ENCODE data around the gene TXNL4A. TPM values are rescaled to one million over a fixed set of nuclear protein-coding genes. Genes with fewer than 3 reads are reported as not detected.

The TXNL4A gene
- total and polyA plus RNA-seq, 2 donors (not counting 1 experiment from before 2014, with no cell fraction given), result 38.9 to 67.8 TPM

- TF ChIP-seq CTCF (IDR thresholded peaks at IDR 0.05), result no peak
- TF ChIP-seq EZH2 (IDR thresholded peaks at IDR 0.05; ENCODE audit: borderline replicate concordance, insufficient read depth, low read depth, low read length, poor library complexity, severe bottlenecking), result no peak
- Mint-ChIP-seq H3K27ac (no peak overlapping the region), H3K9me3 (ENCODE audit: insufficient read depth) (peaks cover 8% of the 10 kb centered on the region), H3K4me3 (no peak overlapping the region), H3K4me1 (no peaks in the 10 kb centered on the region), H3K27me3 (no peaks in the 10 kb centered on the region)
- ATAC-seq (ENCODE audit: low read depth), result no peak
- DNase-seq, result no peak
- 98% methylated on average over 22 of the region's 25 CpGs for WGBS (ENCODE audit: insufficient coverage)
- no peak overlapping the region for H3K4me2 ChIP-seq (replicated peaks; ENCODE audit: low read depth, low read length, poor library complexity, severe bottlenecking)
- POLR2A ChIA-PET, result no interaction called here
- CTCF ChIA-PET, result no interaction called here
- no peaks in the 10 kb centered on the region for H3K27me3 ChIP-seq (replicated peaks in 1 of 4; ENCODE audit: control extremely low read depth in 1 of 4, control insufficient read depth in 3 of 4, insufficient read depth in 4 of 4, low read length in 3 of 4)
- peaks cover 3 to 55% of the 10 kb centered on the region in 2 experiments for H3K36me3 ChIP-seq (replicated peaks in 1 of 2; ENCODE audit: control extremely low read depth in 1 of 2, control insufficient read depth in 1 of 2, extremely low read depth in 1 of 2, insufficient read depth in 2 of 2, low read length in 1 of 2)
- peaks cover 1 to 31% (median 15%) of the 10 kb centered on the region in 3 donors for H3K9me3 ChIP-seq (ENCODE audit: control extremely low read depth in 1 of 3, control insufficient read depth in 2 of 3, insufficient read depth in 1 of 3, low read length in 2 of 3)
- no peak overlapping the region for H3K4me3 ChIP-seq (ENCODE audit: control extremely low read depth in 1 of 5, extremely low read depth in 1 of 5, insufficient read depth in 1 of 5, low read depth in 2 of 5, low read length in 4 of 5)
- no peaks in the 10 kb centered on the region for H3K4me1 ChIP-seq (ENCODE audit: control insufficient read depth in 2 of 2, insufficient read depth in 2 of 2, low read length in 2 of 2)
- intact Hi-C loops (cut with micrococcal nuclease), result no loop called here
- H4K20me1 ChIP-seq (ENCODE audit: control insufficient read depth, insufficient read depth, low read length, poor library complexity, severe bottlenecking), result peaks cover 64% of the 10 kb centered on the region
- H3K9ac ChIP-seq (ENCODE audit: low read length), result no peak overlapping the region
- peaks cover 79% of the 10 kb centered on the region for H3K79me2 ChIP-seq (ENCODE audit: control insufficient read depth, insufficient read depth, low read length)
- H3K27ac ChIP-seq (ENCODE audit: low read length in 2 of 2), result no peak overlapping the region
- no peak overlapping the region for H2AFZ ChIP-seq (ENCODE audit: insufficient read depth, low read depth, low read length, poor library complexity, severe bottlenecking)
Measured at GRCh38 chr18:79924814-79925731, 63.3 kb downstream of the TXNL4A start.

All from B cell (primary cell).